Measurements from ENCODE around the gene AADACL2. TPM values are rescaled to one million over a fixed set of nuclear protein-coding genes. Genes with fewer than 3 reads are reported as not detected.

The AADACL2 gene
- total RNA-seq, 4 donors from 2014 or later = 1.1 to 8.1 (median 2.8) TPM; not detected in 1

- ATAC-seq (ENCODE audit: low FRiP score) (peak; percentile 64), DNase-seq (ENCODE audit: low spot score) (no peak)
- no peak for TF ChIP-seq CTCF (IDR thresholded peaks at IDR 0.05)
Observed at GRCh38 chr3:151795276-151795675, 61.5 kb downstream of the AADACL2 start.

DNA sequence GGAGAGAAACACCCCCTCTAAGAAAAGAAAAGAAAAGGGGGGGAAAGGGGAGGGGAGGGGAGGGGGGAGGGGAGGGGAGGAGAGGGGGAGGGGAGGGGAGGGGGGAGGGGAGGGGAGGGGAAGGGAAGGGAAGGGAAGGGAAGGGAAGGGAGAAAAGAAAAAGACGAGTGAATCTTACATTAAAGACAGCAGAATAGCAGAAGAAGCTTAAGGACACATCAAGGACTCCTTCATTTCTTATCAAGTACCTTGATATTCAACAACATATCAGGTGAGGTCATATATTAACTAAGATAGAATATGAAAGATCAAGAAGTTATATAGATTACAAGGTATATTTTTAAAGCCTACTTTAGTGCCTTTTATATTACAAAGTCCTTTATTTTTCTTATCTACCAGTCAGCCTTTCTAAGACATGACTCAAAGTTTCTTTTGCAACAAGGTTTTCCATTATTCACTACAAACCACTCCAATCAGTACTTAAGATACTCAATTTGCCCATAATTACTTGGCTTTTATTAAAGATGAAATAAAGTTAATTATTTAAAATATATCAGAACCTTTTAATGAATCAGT is 62.5 kb downstream of the AADACL2 start:
- ATAC-seq (ENCODE audit: low FRiP score) (no peak), DNase-seq (ENCODE audit: low spot score) (no peak)
- no peak for TF ChIP-seq CTCF (IDR thresholded peaks at IDR 0.05)

- DNase-seq (ENCODE audit: low spot score) (no peak), ATAC-seq (ENCODE audit: low FRiP score) (no peak)
- TF ChIP-seq CTCF (IDR thresholded peaks at IDR 0.05) = no peak
Observed at GRCh38 chr3:151798466-151798865, 64.7 kb downstream of the AADACL2 start.

- DNase-seq (ENCODE audit: low spot score) (no peak), ATAC-seq (ENCODE audit: low FRiP score) (no peak)
- no peak for TF ChIP-seq CTCF (IDR thresholded peaks at IDR 0.05)
Observed at GRCh38 chr3:151800431-151800830, 66.7 kb downstream of the AADACL2 start.

- no peak for TF ChIP-seq CTCF (IDR thresholded peaks at IDR 0.05)
- DNase-seq (ENCODE audit: low spot score) = no peak
- peak; percentile 70 for ATAC-seq (ENCODE audit: low FRiP score)
Observed at GRCh38 chr3:151804267-151804666, 70.5 kb downstream of the AADACL2 start.

- DNase-seq (ENCODE audit: low spot score) (no peak), ATAC-seq (ENCODE audit: low FRiP score) (no peak)
Observed at GRCh38 chr3:151806838-151807237, 73.1 kb downstream of the AADACL2 start.

More at GRCh38 chr3:151806838-151807237, 73.1 kb downstream of the AADACL2 start:
- TF ChIP-seq CTCF (IDR thresholded peaks at IDR 0.05) = no peak

Other genes starting within 250 kb of the AADACL2 start
- gene AADAC, start 80.2 kb downstream of the AADACL2 start, total RNA-seq = 10 to 100 TPM in 1 of 4 donors, 1 to 10 TPM in 2, under 1 TPM in 1; 0.95 to 22.2 (median 1.8) TPM
- gene SUCNR1, start 139.7 kb downstream of the AADACL2 start, total RNA-seq = 1 to 10 TPM; 1.1 to 2.8 (median 2.5) TPM

All from omental fat pad (tissue), 4 donors.